ENCODE data around the gene FYN.
"Not testable (repeated sequence)": the region's sequence is repeated elsewhere in the genome, so short reads cannot be mapped to it uniquely, and the experiment has no call there.

Gene FYN

DNA sequence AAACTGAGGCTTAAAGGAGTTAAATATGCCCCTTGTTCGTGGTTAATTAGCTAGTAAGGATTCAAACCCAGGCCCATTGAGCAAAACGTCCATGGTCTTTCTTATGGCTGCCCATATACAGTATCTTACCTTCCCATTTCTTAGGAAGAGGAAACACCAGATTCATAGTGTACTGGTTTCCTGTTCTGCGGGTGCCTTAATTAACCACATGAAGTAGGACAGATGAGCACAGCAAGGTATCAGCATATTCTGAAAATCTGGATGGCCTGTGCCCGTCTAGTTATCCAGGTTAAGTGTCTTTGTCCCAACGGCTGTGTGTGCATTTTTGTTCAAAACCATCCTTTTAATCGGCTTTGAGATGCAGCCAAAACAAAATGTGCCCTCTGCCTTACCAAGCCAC lies 174.1 kb downstream of the FYN start:
- FAIRE-seq, result no peak

DNA sequence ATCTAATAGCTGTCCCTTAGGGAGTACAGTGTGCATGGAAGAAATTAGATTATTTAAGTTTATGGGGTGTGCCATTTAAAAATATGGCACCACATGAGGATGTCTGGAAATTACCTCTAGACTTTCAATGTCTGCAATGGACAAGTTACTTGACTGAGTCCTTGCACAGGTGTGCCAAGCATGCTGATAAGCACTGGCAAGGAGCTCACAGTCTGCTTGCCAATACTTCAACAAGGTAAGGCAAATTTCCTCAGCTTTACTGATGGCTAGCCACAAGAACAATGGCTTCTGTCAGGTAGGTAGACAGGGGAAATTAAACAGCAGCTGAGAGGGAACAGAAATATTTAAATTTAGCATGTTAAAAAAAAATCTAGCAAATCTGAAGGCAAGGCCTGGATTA lies 176.4 kb downstream of the FYN start:
- FAIRE-seq, result no peak

GRCh38 chr6:111692327-111693164 lies 180.7 kb downstream of the FYN start:
- no peak for FAIRE-seq

DNA sequence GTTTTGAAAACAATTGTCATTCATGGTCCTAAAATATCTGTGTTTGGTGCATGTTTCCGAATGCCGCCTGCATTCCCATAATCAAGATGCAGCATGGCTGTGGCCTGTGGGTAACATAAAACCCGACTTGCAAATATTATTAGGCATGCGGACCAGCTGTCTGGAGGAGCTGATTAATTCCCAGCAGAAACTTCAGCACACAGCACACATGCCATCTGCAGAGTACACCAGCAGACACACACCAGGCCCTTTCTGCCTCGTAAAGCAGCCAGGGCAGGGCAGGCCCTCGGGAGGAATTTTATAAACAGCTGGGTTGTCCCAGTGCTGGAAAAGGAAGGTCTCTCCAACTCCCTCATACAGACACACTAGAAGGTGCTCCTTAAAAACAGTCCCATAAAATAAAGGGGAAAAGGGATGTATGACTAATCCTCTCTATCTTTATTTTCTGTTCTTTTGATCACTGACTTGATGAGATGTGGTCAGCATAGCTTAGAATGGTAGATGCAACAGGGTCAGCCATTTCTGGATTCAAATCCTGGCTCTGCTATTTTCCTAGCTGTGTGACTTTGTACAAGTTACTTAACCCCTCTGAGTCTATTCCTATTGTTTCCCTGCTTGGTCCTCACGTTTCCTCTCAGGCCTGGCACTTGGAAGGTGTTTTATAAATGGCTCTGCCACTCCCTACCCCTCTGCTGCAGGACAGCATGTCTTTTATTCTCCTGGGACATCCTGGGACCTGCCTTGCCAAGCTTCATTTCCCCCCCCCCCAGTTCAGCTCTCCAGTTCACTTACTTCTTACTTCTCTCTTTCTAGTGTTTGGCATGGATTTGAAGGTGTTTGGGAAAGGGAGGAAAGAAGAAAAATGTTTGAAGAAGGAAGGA lies 181.7 kb downstream of the FYN start:
- FAIRE-seq, result no peak

DNA sequence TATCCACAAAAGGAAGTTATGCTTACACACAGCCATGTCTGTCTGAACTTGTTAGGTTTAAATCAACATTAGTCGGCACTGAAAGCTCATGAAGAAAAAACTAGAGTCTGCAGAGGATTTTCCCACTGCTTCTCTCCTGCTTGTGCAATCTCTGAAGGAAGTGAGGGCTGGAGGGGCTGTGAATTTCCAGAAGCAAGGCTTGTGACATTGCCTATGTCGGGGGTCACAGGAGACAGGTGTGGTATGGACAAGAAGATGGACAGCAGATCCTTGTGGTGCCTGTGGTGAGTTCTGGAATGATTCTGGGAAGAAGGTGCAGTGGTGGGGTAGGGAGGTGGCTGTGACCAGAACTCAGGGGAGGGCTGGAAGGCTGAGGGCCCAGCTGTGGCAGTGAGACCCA lies 183.3 kb downstream of the FYN start:
- no peak for FAIRE-seq

DNA sequence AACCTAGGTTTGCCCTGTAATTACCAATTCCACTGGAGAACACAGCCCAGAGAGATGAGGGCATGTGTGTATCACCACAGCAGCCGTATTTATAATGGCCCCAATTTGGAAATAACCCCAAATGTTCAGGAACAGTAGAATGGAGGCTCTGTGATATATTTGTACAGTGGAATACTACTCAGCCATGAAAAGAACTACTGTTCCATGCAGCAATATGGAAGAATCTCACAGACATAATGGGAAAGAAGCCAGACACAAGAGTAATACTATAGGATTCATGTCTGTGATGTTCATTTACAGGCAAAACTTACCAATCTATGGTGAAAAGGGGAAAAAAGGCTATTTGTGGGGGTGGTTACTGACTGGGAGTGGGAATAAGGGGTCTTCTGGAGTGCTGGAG lies 183.8 kb downstream of the FYN start:
- FAIRE-seq, result no peak

GRCh38 chr6:111688331-111688730 lies 184.9 kb downstream of the FYN start:
- FAIRE-seq, result no peak

DNA sequence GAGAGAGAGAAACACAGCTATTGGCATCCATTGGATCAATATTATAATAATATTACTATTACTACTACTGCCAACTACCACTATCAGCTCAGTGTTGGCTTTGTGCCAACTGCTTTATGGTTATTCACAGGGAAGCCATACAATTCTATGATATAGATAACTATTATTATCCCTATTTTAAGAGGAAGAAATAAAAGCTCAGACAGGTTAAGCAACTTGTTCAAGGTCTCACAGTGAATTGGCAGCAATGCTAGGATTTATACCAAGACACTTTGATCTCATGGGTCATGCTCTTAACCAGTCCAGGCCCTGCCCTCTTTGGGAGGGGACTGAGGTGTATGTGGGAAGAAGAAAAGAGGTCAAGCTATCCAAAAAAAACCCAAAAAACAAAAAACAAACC lies 185.6 kb downstream of the FYN start:
- FAIRE-seq, result no peak

DNA sequence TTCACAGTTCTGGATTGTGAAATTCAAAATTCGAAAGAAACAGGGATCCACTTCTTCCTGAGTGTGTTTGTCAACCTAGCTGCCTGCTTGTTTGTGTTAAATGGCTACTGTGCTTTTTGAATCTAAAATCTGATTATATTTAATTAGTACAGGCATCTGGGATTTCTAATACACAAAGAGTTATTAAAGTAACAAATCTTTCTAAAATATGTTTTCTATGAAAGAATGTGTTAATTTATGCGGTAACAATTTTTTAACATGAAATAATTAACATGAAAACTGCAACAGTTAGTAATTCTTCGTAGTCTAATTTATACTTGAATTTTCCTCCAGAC lies 186.4 kb downstream of the FYN start:
- no peak for FAIRE-seq

- FAIRE-seq, result no peak
These were observed 186.9 kb downstream of the FYN start for GRCh38 chr6:111686249-111686931.

DNA sequence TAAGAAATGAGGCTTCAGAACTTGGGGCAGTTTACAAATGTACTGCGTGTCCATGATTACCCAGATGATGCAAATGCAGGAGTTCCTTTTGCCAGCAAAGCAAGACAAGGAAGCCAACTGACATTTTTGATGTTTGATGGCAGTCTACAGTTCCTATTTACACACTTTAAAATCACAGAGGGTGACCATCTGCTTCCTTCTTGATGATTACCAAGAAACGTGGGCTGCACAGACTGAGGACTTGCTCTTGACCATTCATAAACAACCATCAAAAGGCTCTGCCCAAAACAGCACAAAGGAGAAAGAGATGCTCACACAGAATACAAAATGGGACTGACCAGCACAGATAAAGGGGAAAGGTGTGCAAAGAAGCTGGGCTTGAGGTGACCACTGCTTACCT lies 187.7 kb downstream of the FYN start:
- no peak for FAIRE-seq

DNA sequence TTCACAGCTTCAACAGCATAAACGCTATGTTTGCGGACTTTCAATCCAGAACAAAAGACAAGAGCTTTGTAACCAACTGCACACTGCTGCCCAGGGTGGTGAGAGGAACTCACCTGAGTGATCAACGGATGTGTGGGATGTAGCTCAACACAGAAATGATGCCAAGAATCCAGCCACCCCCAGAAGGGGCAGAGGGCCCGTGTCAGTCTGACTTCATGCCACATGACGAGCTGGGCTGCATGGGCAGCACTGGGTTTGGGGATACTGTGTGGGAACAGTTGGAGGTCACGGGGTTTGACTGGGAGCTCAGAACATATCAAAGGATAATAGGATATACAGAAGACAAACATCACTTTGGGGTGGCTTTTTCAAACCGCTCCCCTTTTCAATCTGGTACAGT lies 188.2 kb downstream of the FYN start:
- FAIRE-seq, result no peak

GRCh38 chr6:111683749-111684267 lies 189.4 kb downstream of the FYN start:
- FAIRE-seq, result no peak

DNA sequence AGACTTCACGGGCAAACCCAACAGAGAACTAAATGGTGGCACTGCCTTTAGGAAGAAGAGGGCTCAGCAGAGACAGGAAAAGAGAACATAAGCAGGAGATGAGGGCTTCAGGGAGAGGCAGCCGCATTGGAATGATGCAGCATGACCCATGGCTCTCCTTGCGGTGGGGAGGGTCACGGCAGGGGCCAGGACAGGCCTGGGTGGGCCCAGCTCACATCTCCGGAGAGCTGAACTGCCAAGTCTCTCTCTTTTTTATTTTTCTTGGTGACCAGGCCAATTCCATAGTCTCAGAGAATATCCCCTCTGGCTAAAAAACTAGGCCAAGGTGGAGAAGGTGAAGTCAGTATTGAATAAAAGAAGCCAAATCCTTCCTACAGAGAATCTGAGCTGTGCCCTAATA lies 190.1 kb downstream of the FYN start:
- FAIRE-seq, result no peak

- no peak for FAIRE-seq
These were observed 191.4 kb downstream of the FYN start for GRCh38 chr6:111681860-111682259.

- not testable (repeated sequence) for FAIRE-seq
These were observed 192.2 kb downstream of the FYN start for GRCh38 chr6:111680811-111681609.

DNA sequence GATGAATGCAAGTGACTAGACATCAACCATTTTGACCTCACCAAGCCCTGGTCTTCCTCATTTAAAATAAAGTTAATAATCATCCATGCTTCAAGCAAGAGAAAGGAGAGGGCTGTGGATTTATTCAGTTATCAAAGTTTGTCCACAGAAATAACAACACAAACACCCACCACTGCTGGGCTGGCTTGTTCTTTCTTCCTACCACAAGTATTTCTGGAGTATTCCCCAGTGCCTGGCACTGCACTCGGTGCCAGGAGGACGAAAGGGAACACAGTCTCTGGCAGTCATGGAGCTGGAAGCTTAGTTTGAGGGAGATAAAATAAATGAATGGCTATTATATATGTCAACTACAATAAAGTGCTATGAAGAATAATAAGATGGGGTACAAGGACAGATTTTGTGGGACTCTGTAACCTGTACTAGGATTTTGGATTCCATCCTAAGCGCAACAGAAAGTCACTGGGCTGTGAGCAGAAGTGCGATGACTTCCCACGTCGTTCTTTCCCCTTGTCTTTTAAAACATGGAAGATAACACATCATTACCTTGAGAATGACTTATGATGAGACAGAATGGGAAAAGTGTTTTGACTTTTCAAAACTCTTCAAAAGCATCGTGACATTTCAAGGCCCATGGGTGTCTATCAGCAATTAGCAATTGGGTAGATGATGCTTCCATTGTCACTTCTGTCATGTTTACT lies 193.1 kb downstream of the FYN start:
- FAIRE-seq, result no peak

- no peak for FAIRE-seq
These were observed 194.0 kb downstream of the FYN start for GRCh38 chr6:111679126-111679858.

DNA sequence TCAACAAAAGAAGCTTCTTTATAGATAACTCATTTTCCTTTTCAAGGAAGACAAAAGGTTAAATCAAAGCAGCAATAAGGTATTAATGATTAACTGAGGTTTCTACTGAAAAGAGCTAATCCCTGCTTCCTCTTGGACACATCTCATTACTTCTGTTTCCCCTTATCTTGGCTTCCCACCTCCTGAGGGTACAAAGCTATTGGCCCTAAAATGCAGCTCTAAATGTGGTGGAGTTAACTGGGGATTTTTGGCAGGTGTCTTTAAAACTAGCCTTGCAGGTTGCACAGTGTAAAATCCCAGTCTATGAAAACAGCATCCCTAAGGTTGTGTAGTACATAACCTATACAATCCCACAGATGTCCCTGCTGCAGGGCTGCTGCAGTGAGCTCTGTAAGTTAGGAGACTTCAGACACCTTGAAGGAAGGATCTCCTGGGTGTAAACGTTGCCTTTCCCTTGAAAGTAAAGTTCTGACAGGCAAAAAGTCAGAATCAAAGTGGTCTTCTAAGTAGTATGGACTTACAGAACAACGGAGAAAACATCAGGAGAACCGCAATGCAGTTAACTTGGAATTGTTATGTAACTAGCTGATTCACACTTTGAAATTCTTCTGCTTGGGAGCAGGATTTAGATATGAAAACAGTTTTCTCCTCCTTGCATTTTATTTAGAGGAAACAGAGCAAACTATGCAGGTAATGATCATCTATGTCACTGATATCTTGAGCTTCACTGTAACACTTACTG lies 195.8 kb downstream of the FYN start:
- no peak for FAIRE-seq

GRCh38 chr6:111676383-111676782 lies 196.9 kb downstream of the FYN start:
- no peak for FAIRE-seq
